Muscle of leg (tissue), 11 donors: Measurements from ENCODE around the gene ECE2. TPM values are rescaled to one million over a fixed set of nuclear protein-coding genes. Genes with fewer than 3 reads are reported as not detected.

Experiments
- DNase-seq: peaks from one replicate; pipeline ENCODE4 v3.0.0; 2013
- H3K27ac ChIP-seq: one replicate; pipeline ENCODE4 v1.5.1; 2013; ENCODE audit warnings: mild to moderate bottlenecking, low read length, control low read depth
- H3K27me3 ChIP-seq: one replicate; pipeline ENCODE4 v1.6.1; 2013; ENCODE audit warnings: low read length; ENCODE audit not compliant: control insufficient read depth, insufficient read depth
- H3K36me3 ChIP-seq: one replicate; pipeline ENCODE4 v1.6.1; 2013; ENCODE audit warnings: low read length; ENCODE audit not compliant: control insufficient read depth, insufficient read depth
- H3K4me1 ChIP-seq: one replicate; pipeline ENCODE4 v1.6.1; 2013; ENCODE audit warnings: low read length; ENCODE audit not compliant: control insufficient read depth, insufficient read depth
- H3K4me3 ChIP-seq: one replicate; pipeline ENCODE4 v1.5.1; 2013; ENCODE audit warnings: low read length, control low read depth
- H3K9me3 ChIP-seq: replicated peaks from 2 replicates; pipeline ENCODE4 v1.6.1; 2013; ENCODE audit warnings: low read depth, low read length; ENCODE audit not compliant: control insufficient read depth
- WGBS: methylation state at CpG from one replicate; pipeline ENCODE4 v1.1.5; 2013; ENCODE audit warnings: missing lambda C conversion rate; ENCODE audit not compliant: insufficient coverage; 5-methylcytosine and 5-hydroxymethylcytosine counted together
- polyA plus RNA-seq, 8 donors: library from polyadenylated mRNA; unstranded; fragments of 120-200 nt; gene quantifications; one replicate each; pipeline versions ENCODE4 v1.2.1 to v1.2.3, GENCODE V29; 2013; ENCODE audit warnings: inconsistent platforms in 1 of 8, low replicate concordance in 1 of 8; ENCODE audit not compliant: insufficient read length in 8 of 8, insufficient read depth in 1 of 8
- total RNA-seq: library from RNA; stranded (reverse); fragments of 120-200 nt; gene quantifications from one replicate; pipeline ENCODE4 v1.2.4, GENCODE V29; 2013

ECE2 gene
- total and polyA plus RNA-seq, 9 donors = not detected

- no peak overlapping the region for H3K27ac ChIP-seq
- H3K4me3 ChIP-seq = no peak overlapping the region
- peaks cover 14% of the 10 kb centered on the region for H3K4me1 ChIP-seq
- H3K9me3 ChIP-seq = no peaks in the 10 kb centered on the region
- no peaks in the 10 kb centered on the region for H3K27me3 ChIP-seq
- no peak for DNase-seq
- peaks cover 7% of the 10 kb centered on the region for H3K36me3 ChIP-seq
- 14% methylated on average over 1 of the region's 3 CpGs for WGBS
Observed at GRCh38 chr3:184295771-184296170, 19.9 kb downstream of the ECE2 start.

GRCh38 chr3:184296616-184297015 is 20.8 kb downstream of the ECE2 start:
- Histone ChIP-seq H3K36me3 (peaks cover 12% of the 10 kb centered on the region), H3K4me1 (peaks cover 14% of the 10 kb centered on the region), H3K9me3 (no peaks in the 10 kb centered on the region), H3K27me3 (no peaks in the 10 kb centered on the region), H3K27ac (no peak overlapping the region), H3K4me3 (no peak overlapping the region)
- no peak for DNase-seq
- WGBS = 79% methylated on average over 6 of the region's 7 CpGs

- no peaks in the 10 kb centered on the region for H3K27me3 ChIP-seq
- peak; percentile 99 for DNase-seq
- peaks cover 14% of the 10 kb centered on the region for H3K4me1 ChIP-seq
- H3K27ac ChIP-seq = peak within 1 kb of the TSS; percentile 53
- H3K36me3 ChIP-seq = peaks cover 35% of the 10 kb centered on the region
- no peaks in the 10 kb centered on the region for H3K9me3 ChIP-seq
- H3K4me3 ChIP-seq = peak within 1 kb of the TSS; percentile 90
- WGBS = under 1% methylated on average over 72 of the region's 78 CpGs
Observed at GRCh38 chr3:184298759-184299487, 23.1 kb downstream of the ECE2 start, which contains the start of gene PSMD2. Gene PSMD2 (plus strand): TSS chr3:184299241. CDS start chr3:184299267, 26 bp downstream.

GRCh38 chr3:184299488-184300377 is 23.9 kb downstream of the ECE2 start:
- peak; percentile 18 for DNase-seq
- peaks cover 43% of the 10 kb centered on the region for H3K36me3 ChIP-seq
- peaks cover 14% of the 10 kb centered on the region for H3K4me1 ChIP-seq
- no peaks in the 10 kb centered on the region for H3K27me3 ChIP-seq
- peak overlapping the region; percentile 40 for H3K27ac ChIP-seq
- 4% methylated on average over 16 of the region's 29 CpGs for WGBS
- H3K4me3 ChIP-seq = peak overlapping the region; percentile 90
- H3K9me3 ChIP-seq = no peaks in the 10 kb centered on the region

GRCh38 chr3:184300378-184300720 is 24.5 kb downstream of the ECE2 start:
- Histone ChIP-seq H3K27me3 (no peaks in the 10 kb centered on the region), H3K36me3 (peaks cover 48% of the 10 kb centered on the region), H3K9me3 (no peaks in the 10 kb centered on the region), H3K4me3 (no peak overlapping the region), H3K27ac (no peak overlapping the region), H3K4me1 (peaks cover 14% of the 10 kb centered on the region)
- WGBS = 83% methylated on average over 1 of the region's 3 CpGs
- no peak for DNase-seq

- Histone ChIP-seq H3K27ac (no peak overlapping the region), H3K4me3 (no peak overlapping the region), H3K4me1 (no peaks in the 10 kb centered on the region), H3K36me3 (peaks cover 80% of the 10 kb centered on the region), H3K9me3 (no peaks in the 10 kb centered on the region), H3K27me3 (no peaks in the 10 kb centered on the region)
- no CpG with 5 or more reads among the region's 1 CpG for WGBS
- no peak for DNase-seq
Observed at GRCh38 chr3:184305577-184305976, 29.8 kb downstream of the ECE2 start.

GRCh38 chr3:184306341-184306972 is 30.6 kb downstream of the ECE2 start:
- no peaks in the 10 kb centered on the region for H3K4me1 ChIP-seq
- H3K27ac ChIP-seq = no peak overlapping the region
- H3K27me3 ChIP-seq = no peaks in the 10 kb centered on the region
- no peaks in the 10 kb centered on the region for H3K9me3 ChIP-seq
- H3K4me3 ChIP-seq = no peak overlapping the region
- H3K36me3 ChIP-seq = peaks cover 74% of the 10 kb centered on the region
- WGBS = 100% methylated on average over 1 of the region's 4 CpGs
- no peak for DNase-seq

GRCh38 chr3:184307915-184308314 is 32.1 kb downstream of the ECE2 start:
- Histone ChIP-seq H3K27me3 (no peaks in the 10 kb centered on the region), H3K36me3 (peaks cover 60% of the 10 kb centered on the region), H3K27ac (no peak overlapping the region), H3K4me3 (no peak overlapping the region), H3K4me1 (no peaks in the 10 kb centered on the region), H3K9me3 (no peaks in the 10 kb centered on the region)
- DNase-seq = no peak
- WGBS = 95% methylated on average over 9 of the region's 9 CpGs

GRCh38 chr3:184308744-184309143 is 32.9 kb downstream of the ECE2 start:
- H3K4me1 ChIP-seq = no peaks in the 10 kb centered on the region
- DNase-seq = no peak
- no peak overlapping the region for H3K4me3 ChIP-seq
- no peak overlapping the region for H3K27ac ChIP-seq
- H3K27me3 ChIP-seq = no peaks in the 10 kb centered on the region
- H3K36me3 ChIP-seq = peaks cover 51% of the 10 kb centered on the region
- WGBS = 33% methylated on average over 2 of the region's 7 CpGs
- no peaks in the 10 kb centered on the region for H3K9me3 ChIP-seq

- Histone ChIP-seq H3K27me3 (no peaks in the 10 kb centered on the region), H3K4me3 (no peak overlapping the region), H3K27ac (no peak overlapping the region), H3K36me3 (peaks cover 31% of the 10 kb centered on the region), H3K9me3 (no peaks in the 10 kb centered on the region), H3K4me1 (peaks cover 13% of the 10 kb centered on the region)
- DNase-seq = no peak
Observed at GRCh38 chr3:184311633-184312032, 35.8 kb downstream of the ECE2 start.
